ENCODE measurements around the gene SUB1.

SUB1 gene

DNA sequence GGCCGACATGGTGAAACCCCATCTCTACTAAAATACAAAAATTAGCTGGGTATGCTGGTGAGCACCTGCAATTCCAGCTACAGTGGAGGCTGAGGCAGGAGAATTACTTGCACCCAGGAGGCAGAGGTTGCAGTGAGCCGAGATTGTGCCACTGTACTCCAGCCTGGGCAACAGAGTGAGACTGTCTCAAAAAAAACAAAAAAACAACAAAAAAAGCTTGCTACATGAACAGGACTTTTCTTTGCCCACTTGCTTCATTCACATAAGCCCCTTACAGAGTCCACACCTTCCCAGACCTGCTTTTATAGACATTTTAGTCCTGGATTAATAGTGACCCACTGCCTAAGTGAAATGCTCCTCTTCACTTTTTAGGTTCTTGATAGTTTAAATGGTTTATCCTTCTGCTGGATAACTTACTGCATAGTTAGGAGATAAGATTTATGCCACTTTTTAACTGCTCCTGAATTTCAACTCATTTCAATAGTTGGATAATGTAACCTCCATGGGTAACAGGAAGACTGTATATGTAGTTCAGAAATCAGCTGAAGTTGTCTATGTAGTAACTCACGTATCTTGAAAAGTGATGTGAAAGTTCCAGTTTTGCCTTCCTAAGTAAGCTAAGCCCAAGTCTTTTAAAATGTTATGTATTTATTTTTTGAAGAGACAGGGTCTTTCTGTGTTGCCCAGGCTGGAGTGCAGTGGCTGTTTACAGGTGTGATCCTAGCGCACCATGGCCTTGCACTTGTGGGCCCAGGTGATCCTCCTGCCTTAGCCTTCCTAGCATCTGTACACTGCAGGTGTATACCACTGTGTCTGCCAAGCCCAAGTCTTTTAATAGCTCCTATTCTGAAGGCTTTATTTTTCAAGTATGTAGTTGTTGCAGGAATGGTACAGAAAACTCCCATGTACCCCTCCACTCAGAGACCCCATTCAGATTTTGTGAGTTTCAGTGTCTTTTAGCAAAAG lies 19.7 kb downstream of the SUB1 start:
- Histone ChIP-seq H3K4me1 (ENCODE audit: insufficient read depth, low read length, poor library complexity, severe bottlenecking) (no peaks in the 10 kb centered on the region), H3K9me2 (replicated peaks; ENCODE audit: low read depth, low read length) (no peaks in the 10 kb centered on the region), H2AFZ (ENCODE audit: low read length) (no peak overlapping the region), H3K4me2 (ENCODE audit: low read depth, low read length, poor library complexity, severe bottlenecking) (no peak overlapping the region), H3K27me3 (ENCODE audit: insufficient read depth, low read length, poor library complexity, severe bottlenecking) (no peaks in the 10 kb centered on the region), H4K20me1 (ENCODE audit: insufficient read depth, low read length, poor library complexity, severe bottlenecking) (peaks cover 15% of the 10 kb centered on the region), H3K4me3 (ENCODE audit: low read length, poor library complexity, severe bottlenecking) (no peak overlapping the region), H3F3A (ENCODE audit: low read depth) (no peaks in the 10 kb centered on the region), H3K36me3 (ENCODE audit: insufficient read depth, low read length) (peaks cover 45% of the 10 kb centered on the region; the same call in 1 of the 2 replicates), H3K9me3 (ENCODE audit: insufficient read depth, low read depth, low read length) (no peaks in the 10 kb centered on the region), H3K9ac (ENCODE audit: low read depth, low read length, poor library complexity, severe bottlenecking) (no peak overlapping the region), H3K79me2 (ENCODE audit: insufficient read depth, low read length) (peaks cover 4% of the 10 kb centered on the region; the same call in 1 of the 2 replicates)
- TF ChIP-seq, protein P1, sequence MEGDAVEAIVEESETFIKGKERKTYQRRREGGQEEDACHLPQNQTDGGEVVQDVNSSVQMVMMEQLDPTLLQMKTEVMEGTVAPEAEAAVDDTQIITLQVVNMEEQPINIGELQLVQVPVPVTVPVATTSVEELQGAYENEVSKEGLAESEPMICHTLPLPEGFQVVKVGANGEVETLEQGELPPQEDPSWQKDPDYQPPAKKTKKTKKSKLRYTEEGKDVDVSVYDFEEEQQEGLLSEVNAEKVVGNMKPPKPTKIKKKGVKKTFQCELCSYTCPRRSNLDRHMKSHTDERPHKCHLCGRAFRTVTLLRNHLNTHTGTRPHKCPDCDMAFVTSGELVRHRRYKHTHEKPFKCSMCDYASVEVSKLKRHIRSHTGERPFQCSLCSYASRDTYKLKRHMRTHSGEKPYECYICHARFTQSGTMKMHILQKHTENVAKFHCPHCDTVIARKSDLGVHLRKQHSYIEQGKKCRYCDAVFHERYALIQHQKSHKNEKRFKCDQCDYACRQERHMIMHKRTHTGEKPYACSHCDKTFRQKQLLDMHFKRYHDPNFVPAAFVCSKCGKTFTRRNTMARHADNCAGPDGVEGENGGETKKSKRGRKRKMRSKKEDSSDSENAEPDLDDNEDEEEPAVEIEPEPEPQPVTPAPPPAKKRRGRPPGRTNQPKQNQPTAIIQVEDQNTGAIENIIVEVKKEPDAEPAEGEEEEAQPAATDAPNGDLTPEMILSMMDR (conservative IDR thresholded peaks at IDR 0.05; ENCODE audit: low read length), result no peak
- no peak for TF ChIP-seq EZH2phosphoT487 (IDR thresholded peaks at IDR 0.05; ENCODE audit: borderline replicate concordance)

DNA sequence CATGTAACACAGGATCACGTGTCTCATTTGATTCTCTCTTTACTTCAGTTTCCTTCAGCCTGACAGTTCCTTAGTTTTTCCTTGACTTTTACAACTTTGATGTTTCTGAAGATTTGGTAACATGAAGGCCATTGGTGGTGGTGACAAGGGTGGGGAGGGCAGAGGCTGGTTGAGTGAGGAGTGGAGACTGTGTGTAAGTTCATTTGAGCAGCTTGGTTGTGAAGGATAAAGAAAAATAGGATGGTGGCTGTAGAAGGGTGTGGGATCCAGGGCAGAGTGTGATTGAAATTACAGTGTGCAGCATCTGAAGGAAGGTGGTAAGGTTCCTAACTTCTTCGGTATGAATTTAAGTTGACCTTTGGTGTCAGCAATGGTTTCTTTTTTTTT lies 20.4 kb downstream of the SUB1 start:
- H2AFZ ChIP-seq (ENCODE audit: low read length), result no peak overlapping the region
- no peaks in the 10 kb centered on the region for H3K9me3 ChIP-seq (ENCODE audit: insufficient read depth, low read depth, low read length)
- H3K36me3 ChIP-seq (ENCODE audit: insufficient read depth, low read length), result peaks cover 40% of the 10 kb centered on the region; the same call in 1 of the 2 replicates
- no peaks in the 10 kb centered on the region for H3K9me2 ChIP-seq (replicated peaks; ENCODE audit: low read depth, low read length)
- H3K79me2 ChIP-seq (ENCODE audit: insufficient read depth, low read length), result no peaks in the 10 kb centered on the region
- H4K20me1 ChIP-seq (ENCODE audit: insufficient read depth, low read length, poor library complexity, severe bottlenecking), result peaks cover 13% of the 10 kb centered on the region
- H3K9ac ChIP-seq (ENCODE audit: low read depth, low read length, poor library complexity, severe bottlenecking), result no peak overlapping the region
- no peaks in the 10 kb centered on the region for H3K4me1 ChIP-seq (ENCODE audit: insufficient read depth, low read length, poor library complexity, severe bottlenecking)
- TF ChIP-seq, protein P1 (conservative IDR thresholded peaks at IDR 0.05; ENCODE audit: low read length), result no peak
- no peak for TF ChIP-seq EZH2phosphoT487 (IDR thresholded peaks at IDR 0.05; ENCODE audit: borderline replicate concordance)
- H3K4me2 ChIP-seq (ENCODE audit: low read depth, low read length, poor library complexity, severe bottlenecking), result no peak overlapping the region
- H3K4me3 ChIP-seq (ENCODE audit: low read length, poor library complexity, severe bottlenecking), result no peak overlapping the region
- no peaks in the 10 kb centered on the region for H3K27me3 ChIP-seq (ENCODE audit: insufficient read depth, low read length, poor library complexity, severe bottlenecking)
- no peaks in the 10 kb centered on the region for H3F3A ChIP-seq (ENCODE audit: low read depth)

DNA sequence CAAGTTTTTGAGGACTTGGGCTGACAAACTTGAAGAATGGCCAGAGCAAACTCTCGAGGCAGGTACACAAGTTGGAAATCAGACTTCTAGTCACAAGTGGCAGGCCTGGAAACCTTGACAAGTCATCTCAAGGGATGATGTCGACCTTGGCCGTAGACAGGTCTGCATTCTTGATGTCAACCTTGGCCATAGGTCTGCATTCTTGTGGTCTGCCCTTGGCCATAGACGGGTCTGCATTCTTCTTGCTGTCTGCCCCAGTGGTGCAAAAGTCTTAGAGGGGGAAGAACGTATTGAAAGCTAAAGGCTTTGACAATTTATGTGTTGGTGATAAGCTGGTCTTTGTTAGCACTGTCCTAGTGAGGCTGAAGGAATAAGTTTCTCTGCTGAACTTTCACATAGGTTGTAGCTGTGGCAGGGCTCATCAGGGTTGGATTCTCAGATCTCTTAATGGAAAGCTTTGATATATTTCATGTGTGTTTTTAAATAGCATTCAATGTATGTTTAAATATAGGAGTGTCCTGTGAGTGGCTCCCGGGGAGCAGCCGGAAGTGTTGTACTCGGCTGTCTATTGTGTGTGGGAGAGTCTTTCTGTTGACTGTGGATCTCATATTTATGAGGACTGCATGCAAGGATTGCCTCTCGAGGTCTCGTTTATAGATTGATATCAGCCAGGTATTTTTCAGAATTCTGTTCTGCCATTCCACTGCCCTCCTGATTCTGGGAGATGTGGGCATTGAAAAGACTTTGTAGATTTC lies 27.0 kb downstream of the SUB1 start:
- no peak overlapping the region for H3K4me3 ChIP-seq (ENCODE audit: low read length, poor library complexity, severe bottlenecking)
- no peaks in the 10 kb centered on the region for H3K9me2 ChIP-seq (replicated peaks; ENCODE audit: low read depth, low read length)
- H3F3A ChIP-seq (ENCODE audit: low read depth), result no peaks in the 10 kb centered on the region
- H4K20me1 ChIP-seq (ENCODE audit: insufficient read depth, low read length, poor library complexity, severe bottlenecking), result no peaks in the 10 kb centered on the region
- H3K9me3 ChIP-seq (ENCODE audit: insufficient read depth, low read depth, low read length), result no peaks in the 10 kb centered on the region
- H3K9ac ChIP-seq (ENCODE audit: low read depth, low read length, poor library complexity, severe bottlenecking), result no peak overlapping the region
- H3K79me2 ChIP-seq (ENCODE audit: insufficient read depth, low read length), result no peaks in the 10 kb centered on the region
- no peak overlapping the region for H3K4me2 ChIP-seq (ENCODE audit: low read depth, low read length, poor library complexity, severe bottlenecking)
- H3K27me3 ChIP-seq (ENCODE audit: insufficient read depth, low read length, poor library complexity, severe bottlenecking), result no peaks in the 10 kb centered on the region
- no peak overlapping the region for H2AFZ ChIP-seq (ENCODE audit: low read length)
- TF ChIP-seq, protein P1 (conservative IDR thresholded peaks at IDR 0.05; ENCODE audit: low read length), result no peak
- TF ChIP-seq EZH2phosphoT487 (IDR thresholded peaks at IDR 0.05; ENCODE audit: borderline replicate concordance), result no peak
- H3K4me1 ChIP-seq (ENCODE audit: insufficient read depth, low read length, poor library complexity, severe bottlenecking), result no peaks in the 10 kb centered on the region
- peaks cover 4% of the 10 kb centered on the region; the same call in 1 of the 2 replicates for H3K36me3 ChIP-seq (ENCODE audit: insufficient read depth, low read length)

All from Loucy (cell line).